Nephron progenitor cell (in vitro differentiated cells): ENCODE results near the gene TAPBPL.
A peak's percentile ranks its signal among the peaks of the same experiment; 100 is the strongest.
"Not testable (repeated sequence)": the region's sequence is repeated elsewhere in the genome, so short reads cannot be mapped to it uniquely, and the experiment has no call there.

Experiments
- DNase-seq: peaks from one replicate; pipeline ENCODE4 v3.0.0; 2021
- H3K27ac Mint-ChIP-seq: 2 replicates; pipeline ENCODE4 v1.8.0; 2021; ENCODE audit warnings: mild to moderate bottlenecking, moderate library complexity, mixed read lengths
- H3K27me3 Mint-ChIP-seq: 2 replicates; pipeline ENCODE4 v1.8.0; 2021; ENCODE audit warnings: mild to moderate bottlenecking, low read depth, mixed read lengths; ENCODE audit not compliant: poor library complexity
- H3K36me3 Mint-ChIP-seq: 2 replicates; pipeline ENCODE4 v1.8.0; 2021; ENCODE audit warnings: low read depth, mixed read lengths
- H3K4me1 Mint-ChIP-seq: 2 replicates; pipeline ENCODE4 v1.8.0; 2021; ENCODE audit warnings: mixed read lengths
- H3K4me3 Mint-ChIP-seq: 2 replicates; pipeline ENCODE4 v1.8.0; 2021; ENCODE audit warnings: mild to moderate bottlenecking, moderate library complexity, mixed read lengths
- H3K9me3 Mint-ChIP-seq: 2 replicates; pipeline ENCODE4 v1.8.0; 2021; ENCODE audit warnings: mild to moderate bottlenecking, moderate library complexity, mixed read lengths
- CTCF ChIP-seq: fragments of 200-600 bp; sonication (generic); IDR thresholded peaks from 2 replicates; pipeline ENCODE4 v1.5.0; 2021; ENCODE audit warnings: antibody characterized with exemption

The TAPBPL gene

GRCh38 chr12:6463216-6463615 is 11.4 kb downstream of the TAPBPL start:
- DNase-seq, result no peak
- Mint-ChIP-seq H3K9me3 (no peaks in the 10 kb centered on the region), H3K4me3 (no peak overlapping the region), H3K27ac (no peak overlapping the region), H3K4me1 (no peaks in the 10 kb centered on the region), H3K36me3 (peaks cover 25% of the 10 kb centered on the region), H3K27me3 (peaks cover 17% of the 10 kb centered on the region)
- TF ChIP-seq CTCF, result no peak

- DNase-seq, result no peak
- no peak overlapping the region for H3K4me3 Mint-ChIP-seq
- peaks cover 17% of the 10 kb centered on the region for H3K27me3 Mint-ChIP-seq
- TF ChIP-seq CTCF, result no peak
- H3K9me3 Mint-ChIP-seq, result no peaks in the 10 kb centered on the region
- no peak overlapping the region for H3K27ac Mint-ChIP-seq
- peaks cover under 1% of the 10 kb centered on the region for H3K4me1 Mint-ChIP-seq
- H3K36me3 Mint-ChIP-seq, result peaks cover 25% of the 10 kb centered on the region
These were observed 12.0 kb downstream of the TAPBPL start for GRCh38 chr12:6463858-6464257.

- peaks cover 20% of the 10 kb centered on the region for H3K36me3 Mint-ChIP-seq
- H3K27ac Mint-ChIP-seq, result no peak overlapping the region
- H3K4me1 Mint-ChIP-seq, result peaks cover 7% of the 10 kb centered on the region
- H3K4me3 Mint-ChIP-seq, result no peak overlapping the region
- peaks cover 17% of the 10 kb centered on the region for H3K27me3 Mint-ChIP-seq
- no peak for TF ChIP-seq CTCF
- DNase-seq, result no peak
- no peaks in the 10 kb centered on the region for H3K9me3 Mint-ChIP-seq
These were observed 12.7 kb downstream of the TAPBPL start for GRCh38 chr12:6464531-6464930.

GRCh38 chr12:6465467-6466183 is 13.8 kb downstream of the TAPBPL start:
- Mint-ChIP-seq H3K36me3 (peaks cover 20% of the 10 kb centered on the region), H3K9me3 (no peaks in the 10 kb centered on the region), H3K27ac (no peak overlapping the region), H3K4me3 (no peak overlapping the region), H3K4me1 (peaks cover 12% of the 10 kb centered on the region), H3K27me3 (peaks cover 17% of the 10 kb centered on the region)
- TF ChIP-seq CTCF, result peak; percentile 72
- peak; percentile 56 for DNase-seq

- Mint-ChIP-seq H3K27me3 (peaks cover 17% of the 10 kb centered on the region), H3K4me1 (peaks cover 15% of the 10 kb centered on the region), H3K36me3 (peaks cover 20% of the 10 kb centered on the region), H3K9me3 (no peaks in the 10 kb centered on the region), H3K27ac (no peak overlapping the region), H3K4me3 (no peak overlapping the region)
- no peak for TF ChIP-seq CTCF
- DNase-seq, result no peak
These were observed 14.3 kb downstream of the TAPBPL start for GRCh38 chr12:6466184-6466573.

GRCh38 chr12:6466751-6467150 is 14.9 kb downstream of the TAPBPL start:
- H3K36me3 Mint-ChIP-seq, result peaks cover 20% of the 10 kb centered on the region
- H3K27ac Mint-ChIP-seq, H3K9me3 Mint-ChIP-seq, DNase-seq, H3K4me3 Mint-ChIP-seq: not testable (repeated sequence)
- peaks cover 19% of the 10 kb centered on the region for H3K4me1 Mint-ChIP-seq
- H3K27me3 Mint-ChIP-seq, result peaks cover 17% of the 10 kb centered on the region

GRCh38 chr12:6467571-6468282 is 15.9 kb downstream of the TAPBPL start:
- peaks cover 19% of the 10 kb centered on the region for H3K4me1 Mint-ChIP-seq
- not testable (repeated sequence) for H3K4me3 Mint-ChIP-seq, DNase-seq, H3K27ac Mint-ChIP-seq, H3K9me3 Mint-ChIP-seq
- H3K36me3 Mint-ChIP-seq, result peaks cover 15% of the 10 kb centered on the region
- peaks cover 24% of the 10 kb centered on the region for H3K27me3 Mint-ChIP-seq
